Activated CD8-positive, alpha-beta memory T cell treated with anti-CD3 and anti-CD28 coated beads, Interleukin-2, amount 50 U/mL, for 1 hour (primary cell): Measurements from ENCODE around the gene PSPH.

Source experiments
- DNase-seq: peaks from one replicate; pipeline ENCODE4 v3.0.0-alpha.2; 2020; ENCODE audit errors: extremely low read depth

PSPH gene

DNA sequence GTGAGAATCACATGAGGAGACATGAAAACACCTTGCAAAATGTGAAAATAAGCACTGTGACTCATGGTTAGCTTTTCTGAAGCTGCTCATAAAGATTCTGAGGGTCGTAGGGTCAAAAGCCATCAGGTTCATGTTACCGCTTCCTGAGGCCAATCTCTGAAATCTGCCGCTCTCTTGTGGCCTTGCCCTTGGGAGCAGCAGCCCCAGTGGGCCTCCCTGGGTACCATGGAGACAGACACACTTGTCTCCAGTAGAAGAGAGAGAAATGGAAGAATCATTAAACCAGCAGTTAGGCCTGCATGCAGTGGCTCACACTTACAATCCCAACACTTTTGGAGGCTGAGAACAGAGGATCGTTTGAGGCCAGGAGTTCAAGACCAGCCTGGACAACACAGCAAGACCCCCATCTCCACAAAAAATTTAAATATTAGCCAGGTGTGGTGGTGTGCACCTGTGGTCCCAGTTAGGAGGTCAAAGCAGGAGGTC lies 44.0 kb downstream of the PSPH start:
- DNase-seq: no peak

DNA sequence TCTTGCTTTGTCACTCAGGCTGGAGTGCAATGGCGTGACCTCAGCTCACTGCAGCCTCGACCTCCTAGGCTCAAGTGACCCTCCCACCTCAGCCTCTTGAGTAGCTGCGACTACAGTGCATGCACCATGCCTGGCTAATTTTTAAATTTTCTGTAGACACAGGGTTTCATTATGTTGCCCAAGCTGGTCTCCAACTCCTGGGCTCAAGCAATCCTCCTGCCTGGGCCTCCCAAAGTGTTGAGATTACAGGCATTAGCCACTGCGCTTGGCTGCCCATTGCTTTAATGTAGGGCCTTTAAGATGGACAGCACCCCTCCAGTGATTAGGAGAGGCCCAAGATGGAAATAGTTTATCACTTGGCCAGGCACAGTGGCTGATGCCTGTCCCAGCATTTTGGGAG lies 47.5 kb downstream of the PSPH start:
- DNase-seq: no peak

GRCh38 chr7:55996856-55997500 lies 54.3 kb downstream of the PSPH start:
- no peak for DNase-seq

GRCh38 chr7:55992346-55992745 lies 58.9 kb downstream of the PSPH start:
- DNase-seq: no peak

DNA sequence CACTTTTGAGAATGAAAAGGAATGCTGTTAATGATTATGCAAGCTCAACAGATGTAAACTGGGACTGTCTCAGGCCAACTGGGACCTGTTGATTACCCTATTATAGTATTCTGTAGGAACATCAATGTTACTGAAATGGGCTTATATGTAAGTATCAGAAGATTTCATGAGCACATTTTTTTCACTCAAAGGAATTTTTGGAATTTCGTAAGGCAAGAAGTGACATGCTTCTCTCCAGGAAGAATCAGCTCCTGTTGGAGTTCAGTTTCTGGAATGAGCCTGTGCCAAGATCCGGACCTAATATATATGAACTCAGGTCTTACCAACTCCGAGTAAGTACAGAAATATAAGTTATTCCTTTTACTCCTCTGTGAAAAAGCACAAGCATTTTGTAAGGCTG lies 67.7 kb downstream of the PSPH start:
- DNase-seq: no peak

DNA sequence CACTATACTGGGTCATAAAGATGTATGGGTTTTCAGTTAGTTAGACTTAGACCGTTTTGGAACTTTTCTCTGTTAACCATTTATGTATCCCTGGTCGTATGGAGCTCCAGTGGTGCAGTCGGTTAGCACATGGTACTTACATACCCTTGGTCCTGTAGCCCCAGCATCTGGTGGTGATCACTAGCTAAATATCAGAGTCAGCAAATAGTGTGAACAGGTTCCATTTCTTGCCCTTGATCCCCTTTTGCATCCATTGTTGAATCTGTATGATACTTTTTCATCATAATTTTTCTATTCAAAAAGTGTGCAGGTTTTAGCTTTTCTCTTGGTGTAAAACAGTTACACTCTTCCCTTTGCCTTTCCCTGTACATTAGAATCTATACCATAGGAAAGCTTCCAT lies 71.0 kb downstream of the PSPH start:
- no peak for DNase-seq

GRCh38 chr7:55977831-55978230 lies 73.4 kb downstream of the PSPH start:
- no peak for DNase-seq

GRCh38 chr7:55975988-55976633 lies 75.1 kb downstream of the PSPH start:
- no peak for DNase-seq

- no peak for DNase-seq
Measured at GRCh38 chr7:55973747-55974250, 77.4 kb downstream of the PSPH start.

- DNase-seq: no peak
Measured at GRCh38 chr7:55970978-55971377, 80.3 kb downstream of the PSPH start.

- no peak for DNase-seq
Measured at GRCh38 chr7:55970561-55970960, 80.7 kb downstream of the PSPH start.

GRCh38 chr7:55969391-55969790 lies 81.9 kb downstream of the PSPH start:
- DNase-seq: no peak

- DNase-seq: no peak
Measured at GRCh38 chr7:55966851-55967250, 84.4 kb downstream of the PSPH start.

GRCh38 chr7:55965805-55966421 lies 85.3 kb downstream of the PSPH start:
- no peak for DNase-seq

DNA sequence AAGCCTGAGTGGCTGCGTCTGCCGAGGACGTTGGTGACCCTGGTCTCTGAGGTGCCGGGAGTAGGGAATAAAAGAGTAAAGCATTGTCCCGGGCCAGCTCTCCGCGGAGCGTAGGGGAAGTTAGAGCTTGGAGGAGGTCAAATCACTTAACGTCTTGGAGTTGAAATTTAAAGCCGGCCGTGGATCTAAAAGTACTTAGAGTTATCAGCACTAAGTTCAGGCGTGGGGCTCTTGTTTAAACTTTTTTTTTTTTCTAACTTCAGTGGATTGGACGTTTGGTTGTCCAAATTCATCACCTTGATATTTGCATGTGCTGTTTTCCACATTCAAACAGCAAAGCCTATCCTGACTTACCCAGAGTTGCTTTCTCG lies 86.2 kb downstream of the PSPH start:
- no peak for DNase-seq

DNA sequence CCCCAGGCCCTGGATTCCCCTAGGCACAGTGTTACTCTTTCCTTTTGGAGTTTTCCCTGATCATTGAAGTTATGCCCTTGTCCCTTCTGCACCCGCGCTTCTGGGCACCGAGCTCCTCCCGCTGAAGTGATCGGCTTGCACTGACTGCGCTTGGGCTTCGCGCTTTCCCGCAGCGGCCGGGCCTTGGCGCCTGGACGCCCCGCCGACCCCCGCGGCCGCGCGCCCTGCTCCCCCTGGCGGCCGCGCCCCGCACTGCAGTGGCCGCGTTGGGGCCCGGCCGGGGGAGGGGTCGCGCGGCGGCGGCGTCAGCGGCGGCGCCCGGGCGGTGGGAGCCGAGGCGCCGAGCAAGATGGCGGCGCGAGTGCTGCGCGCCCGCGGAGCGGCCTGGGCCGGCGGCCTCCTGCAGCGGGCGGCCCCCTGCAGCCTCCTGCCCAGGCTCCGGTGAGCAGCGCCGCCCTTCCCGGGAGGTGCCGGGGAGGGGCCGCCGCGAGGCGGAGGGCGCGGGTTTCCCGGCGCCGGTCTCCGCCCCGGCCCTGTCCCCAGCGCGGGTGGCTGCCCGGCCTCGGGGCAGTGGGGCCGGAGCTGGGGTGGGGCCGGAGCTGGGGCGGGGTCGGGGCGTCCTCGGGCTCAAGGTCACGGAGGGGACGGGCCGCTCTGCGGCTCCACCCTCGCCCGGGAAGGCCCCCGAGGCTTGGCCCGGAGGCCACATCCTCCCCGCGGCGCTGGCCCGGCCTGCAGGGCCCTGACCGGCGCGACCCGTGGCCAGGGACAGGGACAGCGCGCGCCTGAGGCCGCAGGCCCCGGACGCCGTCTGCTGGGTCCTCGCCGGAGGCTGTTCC lies 86.8 kb downstream of the PSPH start, which contains the start of gene NIPSNAP2:
Gene NIPSNAP2, plus strand, starts transcription at position 325 of the 839 bp plus-strand sequence. Its CDS starts 25 bp downstream, at position 350.
- DNase-seq: no peak

- no peak for DNase-seq
Measured at GRCh38 chr7:55963584-55964168, 87.6 kb downstream of the PSPH start.

GRCh38 chr7:55962014-55962413 lies 89.2 kb downstream of the PSPH start:
- DNase-seq: no peak
